NT2/D1 (cell line): ENCODE data around the gene APOL2.

ENCODE experiments used
- SUZ12 ChIP-seq: IDR thresholded peaks from 2 replicates; pipeline ENCODE4 v1.6.1; 2011; ENCODE audit not compliant: insufficient read length, insufficient read depth; ENCODE audit errors: extremely low read depth
- ZNF274 ChIP-seq: IDR thresholded peaks from 2 replicates; pipeline ENCODE4 v1.6.1; 2011; ENCODE audit warnings: mild to moderate bottlenecking, low read depth, low read length

DNA sequence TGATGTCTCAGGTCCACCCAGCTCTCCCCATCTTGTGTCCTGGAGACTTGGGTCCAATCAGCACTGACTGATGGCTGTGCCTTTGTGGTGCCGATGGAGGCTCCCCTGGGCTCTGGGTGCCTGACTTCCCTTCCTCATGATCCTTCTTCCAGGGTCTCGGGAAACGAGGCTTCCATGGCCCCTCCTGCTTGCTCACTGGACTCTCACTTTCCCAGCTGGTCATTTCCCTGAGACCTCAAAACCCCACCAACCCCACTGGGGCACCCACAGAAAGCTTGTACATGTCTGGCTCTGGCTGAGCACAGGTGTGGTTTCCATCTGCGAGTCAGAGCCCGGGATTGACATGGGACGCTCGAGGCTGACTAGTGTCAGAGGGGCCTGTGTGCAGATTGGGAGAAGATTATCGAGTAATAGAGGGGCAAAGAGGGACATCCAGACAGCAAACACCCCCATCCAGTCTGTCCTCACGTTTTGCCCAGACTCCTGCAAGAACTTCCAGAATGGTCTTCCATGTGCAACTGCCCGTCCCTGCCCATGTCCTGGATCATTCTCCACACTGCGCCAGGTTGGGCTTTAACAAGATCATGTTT lies 28.7 kb upstream of the APOL2 start:
- TF ChIP-seq SUZ12 (no peak), ZNF274 (no peak)
